Thoracic aorta (tissue), 2 donors: ENCODE measurements around the gene APBA2. TPM values are rescaled to one million over a fixed set of nuclear protein-coding genes. Genes with fewer than 3 reads are reported as not detected.

Source experiments
- ATAC-seq: fragments of 150-250 bp; one replicate; pipeline ENCODE4 v1.8.0; 2017; ENCODE audit warnings: low read depth; ENCODE audit not compliant: insufficient number of reproducible peaks, low FRiP score
- DNase-seq: peaks from one replicate; pipeline ENCODE4 v3.0.0-alpha.2; 2020; ENCODE audit warnings: low spot score
- H3K27ac ChIP-seq, 2 donors: fragments of 200-600 bp; sonication (generic); 1 replicate in 1 of 2; 2 replicates in 1 of 2; pipeline ENCODE4 v1.5.1; 2016; ENCODE audit warnings: mild to moderate bottlenecking in 2 of 2, moderate library complexity in 2 of 2
- H3K27me3 ChIP-seq: fragments of 200-600 bp; sonication (generic); replicated peaks from 2 replicates; pipeline ENCODE4 v1.6.0; 2016; ENCODE audit warnings: mild to moderate bottlenecking; ENCODE audit not compliant: insufficient read depth
- H3K36me3 ChIP-seq: fragments of 200-600 bp; sonication (generic); one replicate; pipeline ENCODE4 v1.5.1; 2016
- H3K4me1 ChIP-seq, 2 donors: fragments of 200-600 bp; sonication (generic); 1 replicate in 1 of 2; 2 replicates in 1 of 2; pipeline versions ENCODE4 v1.5.1 to v1.6.0; 2016; ENCODE audit warnings: low read depth in 2 of 2, mild to moderate bottlenecking in 1 of 2; ENCODE audit not compliant: control insufficient read depth in 1 of 2
- H3K4me3 ChIP-seq: fragments of 200-600 bp; sonication (generic); 2 replicates; pipeline ENCODE4 v1.5.1; 2016; ENCODE audit warnings: mild to moderate bottlenecking
- H3K9me3 ChIP-seq: fragments of 200-600 bp; sonication (generic); 2 replicates; pipeline ENCODE4 v1.5.1; 2016
- total RNA-seq, 2 donors: library from RNA; depleted of rRNA; stranded (reverse); fragments of >200 nt; gene quantifications; one replicate each; pipeline versions ENCODE4 v1.1.0 to v1.2.3, GENCODE V29; 2016
- TF ChIP-seq, protein P1 (sequence below): fragments of 200-600 bp; sonication (generic); IDR thresholded peaks from one replicate; pipeline ENCODE4 v1.5.1; 2019; ENCODE audit warnings: antibody characterized with exemption

APBA2 gene
- total RNA-seq, 2 donors from 2014 or later = 4.9 to 5.6 TPM

DNA sequence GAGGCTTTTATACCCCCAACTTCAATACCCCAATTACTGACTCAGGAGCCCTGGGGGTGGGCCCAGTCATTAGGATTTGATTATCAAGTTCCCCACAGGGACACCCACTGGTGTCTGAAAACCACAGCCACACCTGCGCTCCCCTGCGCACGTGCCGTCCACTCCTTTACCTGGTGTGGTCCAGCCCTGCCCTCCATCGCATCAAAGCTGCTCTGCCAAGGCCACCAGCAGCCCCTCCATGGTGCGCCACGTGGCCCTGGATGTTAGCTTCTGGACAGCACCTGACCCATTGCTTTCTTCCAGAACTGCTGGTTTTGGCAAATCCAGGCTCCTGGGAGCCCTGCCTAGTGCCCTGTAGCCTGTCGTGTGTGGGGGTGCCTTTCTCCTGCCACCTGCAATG is 247.5 kb downstream of the APBA2 start:
- TF ChIP-seq, protein P1, sequence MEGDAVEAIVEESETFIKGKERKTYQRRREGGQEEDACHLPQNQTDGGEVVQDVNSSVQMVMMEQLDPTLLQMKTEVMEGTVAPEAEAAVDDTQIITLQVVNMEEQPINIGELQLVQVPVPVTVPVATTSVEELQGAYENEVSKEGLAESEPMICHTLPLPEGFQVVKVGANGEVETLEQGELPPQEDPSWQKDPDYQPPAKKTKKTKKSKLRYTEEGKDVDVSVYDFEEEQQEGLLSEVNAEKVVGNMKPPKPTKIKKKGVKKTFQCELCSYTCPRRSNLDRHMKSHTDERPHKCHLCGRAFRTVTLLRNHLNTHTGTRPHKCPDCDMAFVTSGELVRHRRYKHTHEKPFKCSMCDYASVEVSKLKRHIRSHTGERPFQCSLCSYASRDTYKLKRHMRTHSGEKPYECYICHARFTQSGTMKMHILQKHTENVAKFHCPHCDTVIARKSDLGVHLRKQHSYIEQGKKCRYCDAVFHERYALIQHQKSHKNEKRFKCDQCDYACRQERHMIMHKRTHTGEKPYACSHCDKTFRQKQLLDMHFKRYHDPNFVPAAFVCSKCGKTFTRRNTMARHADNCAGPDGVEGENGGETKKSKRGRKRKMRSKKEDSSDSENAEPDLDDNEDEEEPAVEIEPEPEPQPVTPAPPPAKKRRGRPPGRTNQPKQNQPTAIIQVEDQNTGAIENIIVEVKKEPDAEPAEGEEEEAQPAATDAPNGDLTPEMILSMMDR = no peak
- ATAC-seq = no peak
- H3K4me1 ChIP-seq = no peaks in the 10 kb centered on the region
- H3K4me3 ChIP-seq = no peak overlapping the region
- H3K36me3 ChIP-seq = no peaks in the 10 kb centered on the region
- DNase-seq = no peak
- no peaks in the 10 kb centered on the region for H3K9me3 ChIP-seq
- no peak overlapping the region for H3K27ac ChIP-seq
- H3K27me3 ChIP-seq = no peaks in the 10 kb centered on the region

DNA sequence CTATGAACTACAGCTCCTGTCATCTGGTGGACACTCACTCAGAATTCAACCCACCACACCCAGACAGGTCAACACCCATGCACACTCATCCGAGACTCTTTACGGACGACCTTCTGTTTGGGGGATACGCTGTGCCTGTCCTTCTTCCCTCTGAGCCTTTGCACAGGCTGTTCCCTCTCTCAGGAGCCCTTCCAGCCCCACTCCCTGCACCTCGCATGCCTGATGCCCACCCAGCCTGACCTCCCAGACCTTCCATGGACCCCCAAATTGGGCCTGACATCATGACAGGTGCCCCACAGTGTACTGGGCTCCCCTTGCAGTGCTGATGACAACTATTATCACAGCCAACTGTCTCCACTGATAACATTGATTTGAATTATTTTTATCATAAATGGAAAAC is 248.0 kb downstream of the APBA2 start:
- ATAC-seq = no peak
- no peaks in the 10 kb centered on the region for H3K9me3 ChIP-seq
- H3K4me3 ChIP-seq = no peak overlapping the region
- TF ChIP-seq, protein P1 = no peak
- no peaks in the 10 kb centered on the region for H3K27me3 ChIP-seq
- no peaks in the 10 kb centered on the region for H3K36me3 ChIP-seq
- no peak overlapping the region for H3K27ac ChIP-seq
- no peak for DNase-seq
- H3K4me1 ChIP-seq = no peaks in the 10 kb centered on the region

DNA sequence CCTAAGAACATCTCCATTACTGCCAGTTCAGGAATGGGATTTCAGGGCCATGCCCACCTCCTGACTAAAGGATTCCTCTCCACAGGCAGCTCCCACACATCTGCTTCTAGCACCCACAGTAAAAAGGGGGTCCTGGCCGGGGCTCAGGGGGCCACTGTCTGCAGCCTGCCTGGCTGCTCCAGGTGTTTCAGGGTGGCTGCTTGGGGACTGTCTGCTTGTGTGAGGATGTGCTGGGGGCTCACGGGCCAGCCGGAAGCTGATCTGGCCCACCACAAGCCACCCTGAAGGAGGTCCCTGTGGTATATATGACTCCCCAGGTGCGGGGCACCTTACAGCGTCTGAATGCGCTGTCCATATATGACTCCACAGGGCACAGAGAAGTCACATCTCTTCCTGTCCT is 248.5 kb downstream of the APBA2 start:
- Histone ChIP-seq H3K9me3 (no peaks in the 10 kb centered on the region), H3K27ac (no peak overlapping the region), H3K4me1 (no peaks in the 10 kb centered on the region), H3K36me3 (no peaks in the 10 kb centered on the region), H3K4me3 (no peak overlapping the region), H3K27me3 (no peaks in the 10 kb centered on the region)
- TF ChIP-seq, protein P1 = no peak
- ATAC-seq = no peak
- DNase-seq = no peak

DNA sequence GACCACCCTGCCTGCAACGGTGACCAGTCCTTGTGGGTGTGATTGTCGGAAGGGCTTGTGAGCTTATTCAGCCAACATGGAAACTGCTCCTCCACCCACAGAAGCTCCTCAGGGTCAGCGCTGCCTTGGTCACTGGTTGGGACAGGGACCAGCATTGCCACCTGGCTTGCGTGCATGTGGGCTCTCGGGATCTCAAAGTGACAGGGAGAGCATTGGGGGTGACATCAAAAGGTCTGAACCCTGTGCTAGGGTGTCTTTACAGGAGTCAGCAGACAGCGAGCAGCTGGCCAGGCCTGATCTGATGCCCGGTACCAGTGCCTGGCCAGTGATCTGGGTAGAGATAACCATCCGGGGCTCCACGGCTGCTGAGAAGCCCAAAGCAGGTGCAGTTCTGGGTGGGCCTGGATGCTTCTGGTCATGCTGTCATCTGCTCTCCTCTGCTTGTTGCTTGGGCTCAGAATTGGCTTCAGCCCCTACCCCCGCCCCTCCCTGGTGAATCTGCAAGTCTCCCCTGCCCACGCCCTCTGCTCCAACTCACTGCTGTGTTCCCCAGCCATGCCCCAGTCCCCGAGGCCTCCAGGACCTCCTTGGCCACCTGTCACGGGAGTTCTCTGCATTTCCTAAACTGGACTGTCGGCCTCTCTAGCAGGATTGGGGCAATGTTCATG is 249.0 kb downstream of the APBA2 start:
- TF ChIP-seq, protein P1 = no peak
- H3K4me1 ChIP-seq = no peaks in the 10 kb centered on the region
- no peak for ATAC-seq
- H3K4me3 ChIP-seq = no peak overlapping the region
- H3K36me3 ChIP-seq = no peaks in the 10 kb centered on the region
- no peaks in the 10 kb centered on the region for H3K27me3 ChIP-seq
- DNase-seq = no peak
- H3K27ac ChIP-seq = no peak overlapping the region
- H3K9me3 ChIP-seq = no peaks in the 10 kb centered on the region

DNA sequence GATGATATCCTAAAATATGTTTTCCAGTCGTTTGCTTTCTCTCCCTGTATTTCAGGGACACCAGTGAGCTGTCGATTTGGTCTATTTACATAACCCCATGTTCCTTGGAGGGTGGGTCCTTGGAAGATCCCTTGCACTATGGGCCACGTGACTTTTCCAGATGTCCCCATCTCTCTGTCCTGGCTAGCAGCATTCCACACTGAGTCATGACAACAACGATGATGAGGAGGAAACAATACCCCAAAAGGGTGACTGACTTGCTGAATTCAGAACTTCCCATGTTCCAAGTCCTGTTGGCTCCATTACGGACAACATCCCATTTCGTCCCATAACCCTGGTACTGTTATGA is 249.5 kb downstream of the APBA2 start:
- H3K36me3 ChIP-seq = no peaks in the 10 kb centered on the region
- no peaks in the 10 kb centered on the region for H3K27me3 ChIP-seq
- no peak overlapping the region for H3K4me3 ChIP-seq
- no peaks in the 10 kb centered on the region for H3K9me3 ChIP-seq
- TF ChIP-seq, protein P1 = no peak
- DNase-seq (no peak), ATAC-seq (no peak)
- H3K27ac ChIP-seq = no peak overlapping the region
- H3K4me1 ChIP-seq = no peaks in the 10 kb centered on the region
